Kidney glomerular epithelial cell (primary cell): Measurements from ENCODE around the gene ASB3.
"Not testable (repeated sequence)": the region's sequence is repeated elsewhere in the genome, so short reads cannot be mapped to it uniquely, and the experiment has no call there.

Experiments
- DNase-seq: peaks from one replicate; lab custom pipeline; 2025; lab: John Stamatoyannopoulos, UW

ASB3 gene

DNA sequence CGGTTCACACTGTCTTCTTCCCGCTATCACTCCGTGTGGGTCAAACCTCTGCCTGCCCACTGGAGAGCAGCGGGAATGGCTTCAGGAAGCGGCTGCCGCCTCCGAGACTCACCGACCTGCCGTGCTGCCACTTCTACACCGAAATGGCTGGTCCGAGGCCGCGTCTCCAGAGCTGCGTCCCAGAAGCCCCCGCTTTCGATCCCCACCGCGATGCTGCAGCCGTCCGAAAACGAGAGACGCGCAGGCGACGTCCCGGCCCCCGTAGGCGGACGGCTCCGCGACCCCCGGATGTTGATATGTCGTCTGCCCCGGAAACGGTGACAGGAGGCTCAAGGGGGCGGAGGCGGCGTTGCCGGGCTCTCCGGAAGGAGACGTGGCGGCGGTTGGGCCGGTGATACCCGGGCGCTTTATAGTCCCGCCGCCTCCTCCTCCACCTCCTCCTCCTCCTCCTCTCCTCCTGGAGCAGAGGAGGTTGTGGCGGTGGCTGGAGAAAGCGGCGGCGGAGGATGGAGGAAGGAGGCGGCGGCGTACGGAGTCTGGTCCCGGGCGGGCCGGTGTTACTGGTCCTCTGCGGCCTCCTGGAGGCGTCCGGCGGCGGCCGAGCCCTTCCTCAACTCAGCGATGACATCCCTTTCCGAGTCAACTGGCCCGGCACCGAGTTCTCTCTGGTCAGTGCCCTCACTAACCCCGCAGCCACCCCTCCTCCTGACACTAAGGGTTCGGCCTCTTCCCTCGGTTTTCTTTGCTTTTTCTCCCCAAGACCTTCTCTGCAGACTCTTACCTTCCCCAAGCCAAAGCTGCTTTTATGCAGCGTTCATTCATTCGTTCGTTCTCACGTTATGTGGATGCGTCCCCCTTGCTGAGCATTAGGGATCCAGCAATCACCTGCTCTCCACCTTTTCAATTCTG, at the start of gene ASB3, which contains the start of gene ERLEC1:
Gene ASB3, minus strand, starts transcription at position 249 of the 909 bp plus-strand sequence. CDS start 21,381 bp downstream, outside the sequence.
Gene ERLEC1, plus strand, starts transcription at position 340 of the 909 bp plus-strand sequence. Its CDS starts 167 bp downstream, at position 507.
- DNase-seq: peak; percentile 77

DNA sequence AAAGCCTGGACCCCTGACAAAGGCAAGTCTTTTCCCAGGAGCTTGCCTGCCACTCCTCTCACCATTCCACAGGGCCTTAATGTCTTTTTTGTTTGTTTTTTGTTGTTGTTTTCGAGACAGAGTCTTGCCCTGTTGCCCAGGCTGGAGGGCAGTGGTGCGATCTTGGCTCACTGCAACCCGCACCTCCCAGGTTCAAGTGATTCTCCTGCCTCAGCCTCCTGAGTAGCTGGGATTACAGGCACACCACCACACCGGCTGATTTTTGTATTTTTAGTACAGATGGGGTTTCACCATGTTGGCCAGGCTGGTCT, 43.2 kb upstream of the ASB3 start:
- not testable (repeated sequence) for DNase-seq

DNA sequence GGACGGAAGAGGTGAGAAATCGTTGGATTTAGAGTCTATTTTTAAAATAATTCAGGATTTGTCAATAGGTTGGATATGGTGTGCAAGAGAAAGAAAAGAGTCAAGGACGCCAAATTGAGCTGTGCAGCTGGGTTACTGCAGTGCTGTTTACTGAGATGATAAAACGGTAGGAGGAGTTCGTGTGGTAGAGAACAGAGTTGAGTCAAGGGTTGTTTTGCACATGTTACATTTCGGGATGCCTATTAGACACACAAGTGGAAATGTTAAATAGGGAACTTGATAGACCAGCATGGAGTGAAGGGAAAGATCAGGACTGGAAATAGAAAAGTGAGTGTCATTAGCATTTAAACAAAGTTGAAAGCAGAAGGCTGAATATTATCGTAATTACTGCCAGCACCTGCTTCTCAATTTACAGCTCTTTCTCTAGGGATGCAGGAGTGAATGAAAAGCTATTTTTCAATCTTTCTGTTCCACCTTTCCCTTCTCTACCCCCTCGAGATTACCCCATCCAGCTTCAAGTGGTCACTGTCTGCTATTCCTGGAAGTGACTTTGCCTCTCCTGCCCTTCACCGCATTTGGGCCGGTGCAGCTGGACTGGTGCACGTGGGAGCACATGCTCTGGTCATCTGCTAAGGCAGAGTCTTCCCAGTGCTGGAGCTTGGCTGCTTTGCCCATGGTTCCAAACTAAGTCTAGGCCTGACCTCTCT, 42.7 kb upstream of the ASB3 start:
- DNase-seq: no peak

DNA sequence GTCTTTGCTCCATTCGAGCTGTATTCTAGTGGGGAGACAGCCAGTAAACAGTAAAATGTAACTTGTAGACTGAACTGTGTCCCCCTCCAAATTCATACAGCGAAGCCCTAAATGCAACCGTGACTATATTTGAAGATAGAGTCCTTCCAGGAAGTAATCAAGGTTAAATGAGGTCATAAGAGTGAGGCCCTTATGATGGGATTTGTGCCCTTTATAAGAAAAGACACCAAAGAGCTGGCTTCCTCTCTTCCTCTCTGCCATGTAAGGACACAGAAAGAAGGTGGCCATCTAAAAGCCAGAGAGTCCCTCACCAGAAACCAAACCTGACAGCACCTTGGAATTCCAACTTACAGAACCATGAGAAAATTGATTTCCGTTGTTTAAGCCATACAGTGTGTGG, 41.6 kb upstream of the ASB3 start:
- no peak for DNase-seq

DNA sequence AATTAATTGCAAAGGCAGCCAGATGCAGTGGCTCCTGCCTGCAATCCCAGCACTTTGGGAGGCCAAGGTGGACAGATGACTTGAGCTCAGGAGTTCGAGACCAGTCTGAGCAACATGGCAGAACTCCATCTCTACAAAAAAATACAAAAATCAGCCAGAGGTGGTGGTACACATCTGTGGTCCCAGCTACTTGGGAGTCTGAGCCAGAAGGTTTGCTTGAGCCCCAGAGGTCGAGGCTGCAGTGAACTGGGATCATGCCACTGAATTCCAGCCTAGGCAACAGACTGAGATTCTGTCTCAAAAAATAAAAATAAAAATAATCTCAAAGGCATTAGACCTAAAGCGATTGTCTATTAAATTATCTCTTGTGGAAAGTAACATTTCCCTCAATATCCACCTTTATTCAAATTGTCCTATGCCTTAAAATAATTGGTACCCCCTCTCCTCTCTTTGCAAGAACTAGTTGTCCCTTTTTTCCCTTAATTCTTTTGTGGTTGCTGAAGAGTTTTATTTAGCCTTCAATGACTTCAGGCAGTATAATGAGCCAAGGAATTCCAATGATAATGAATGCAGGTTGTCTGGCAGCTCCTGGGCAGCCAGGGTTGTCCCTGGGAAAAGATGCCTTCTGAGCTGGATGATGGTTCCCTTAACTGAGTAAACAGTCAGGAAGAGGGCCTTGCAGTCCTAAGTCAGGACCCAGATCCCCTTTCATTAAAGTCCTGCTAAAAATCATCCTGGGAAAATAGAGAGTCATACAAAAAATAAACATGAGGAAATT, 40.8 kb upstream of the ASB3 start:
- no peak for DNase-seq

- DNase-seq: no peak
Measured at GRCh38 chr2:53826587-53827397, 40.0 kb upstream of the ASB3 start.

- no peak for DNase-seq
Measured at GRCh38 chr2:53826030-53826410, 39.3 kb upstream of the ASB3 start.

DNA sequence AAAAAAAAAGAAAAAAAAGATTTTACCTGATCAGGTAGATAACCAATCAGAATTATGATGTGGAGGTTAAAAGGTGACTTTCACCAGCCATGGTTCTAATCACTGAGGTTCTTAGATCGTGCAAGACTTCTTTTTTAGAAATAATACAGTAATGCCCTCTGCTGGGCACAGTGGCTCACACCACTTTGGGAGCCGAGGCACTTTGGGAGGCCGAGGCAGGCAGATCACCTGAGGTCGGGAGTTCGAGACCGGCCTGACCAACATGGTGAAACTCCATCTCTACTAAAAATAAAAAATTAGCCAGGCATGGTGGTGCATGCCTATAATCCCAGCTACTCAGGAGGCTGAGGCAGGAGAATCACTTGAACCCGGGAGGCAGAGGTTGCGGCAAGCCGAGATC, 36.9 kb upstream of the ASB3 start:
- DNase-seq: not testable (repeated sequence)

DNA sequence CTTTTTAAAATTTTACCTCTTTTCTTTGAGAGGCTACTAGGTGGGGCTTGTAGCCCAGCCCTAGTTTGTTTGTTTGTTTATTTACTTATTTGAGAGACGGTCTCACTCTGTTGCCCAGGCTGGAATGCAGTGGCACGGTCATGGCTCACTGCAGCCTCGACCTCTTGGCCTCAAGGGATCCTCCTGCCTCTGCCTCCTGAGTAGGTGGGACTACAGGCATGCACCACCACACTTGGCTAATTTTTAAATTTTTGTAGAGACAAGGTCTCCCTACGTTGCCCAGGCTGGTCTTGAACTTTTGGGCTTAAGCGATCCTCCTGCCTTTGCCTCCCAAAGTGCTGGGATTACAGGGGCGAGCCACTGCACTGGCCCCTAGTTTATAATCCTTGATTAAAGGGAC, 35.1 kb upstream of the ASB3 start:
- no peak for DNase-seq

DNA sequence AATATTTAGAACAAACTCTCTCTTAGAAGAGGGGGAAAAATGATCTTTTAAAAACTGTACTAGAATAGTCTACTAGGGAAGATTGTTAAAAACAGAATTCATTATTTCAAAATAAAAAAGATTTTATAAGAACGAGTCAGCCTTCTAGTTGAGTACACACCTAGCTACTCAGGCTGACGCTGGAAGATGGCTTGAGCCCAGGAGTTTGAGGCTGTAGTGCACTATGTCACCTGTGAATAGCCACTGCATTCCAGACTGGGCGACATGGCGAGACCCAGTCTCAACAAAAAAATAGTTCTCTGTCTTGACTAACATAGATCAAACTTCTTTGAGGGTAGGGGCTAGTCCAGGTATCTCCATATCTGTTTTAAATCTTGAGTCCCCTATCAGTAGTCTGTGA, 34.0 kb upstream of the ASB3 start:
- no peak for DNase-seq

- no peak for DNase-seq
Measured at GRCh38 chr2:53820048-53820447, 33.3 kb upstream of the ASB3 start.

- DNase-seq: no peak
Measured at GRCh38 chr2:53819634-53820033, 32.9 kb upstream of the ASB3 start.

GRCh38 chr2:53818854-53819435, 32.2 kb upstream of the ASB3 start:
- no peak for DNase-seq

DNA sequence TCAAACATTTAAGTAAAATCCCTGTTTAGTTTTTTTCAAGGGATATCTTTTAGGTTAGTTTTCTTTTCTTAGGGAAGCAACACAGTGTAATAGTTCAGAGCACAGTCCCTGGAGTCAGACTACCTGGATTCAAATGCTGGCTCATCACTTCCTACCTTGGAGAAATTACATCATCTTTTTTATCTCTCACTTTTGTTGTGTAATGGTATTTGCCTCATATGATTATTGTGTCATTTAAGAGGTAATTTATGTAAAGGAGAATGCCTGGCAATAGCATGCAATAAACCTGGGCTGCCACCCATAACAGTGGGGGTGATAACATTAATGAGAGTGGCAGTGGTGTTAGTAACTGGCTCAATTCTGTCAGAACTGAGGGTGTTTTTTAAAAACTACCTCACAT, 26.4 kb upstream of the ASB3 start:
- no peak for DNase-seq

DNA sequence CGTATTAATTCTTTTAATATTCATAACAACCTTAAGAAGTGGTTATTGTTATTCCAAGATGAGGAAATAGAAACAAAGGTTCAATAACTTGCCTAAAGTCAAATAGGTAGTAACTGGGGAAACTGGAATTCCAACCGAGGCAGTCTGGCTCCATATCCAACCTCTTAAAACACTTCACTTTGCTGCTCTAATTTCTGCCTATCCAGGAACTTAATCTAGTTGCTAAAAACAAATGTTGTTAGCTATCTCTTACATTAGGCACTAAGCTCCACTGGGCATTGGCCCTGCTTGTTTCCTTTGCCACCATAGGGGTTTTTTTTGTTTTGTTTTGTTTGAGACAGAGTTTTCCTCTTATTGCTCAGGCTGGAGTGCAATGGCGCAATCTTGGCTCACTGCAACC, 24.8 kb upstream of the ASB3 start:
- no peak for DNase-seq

DNA sequence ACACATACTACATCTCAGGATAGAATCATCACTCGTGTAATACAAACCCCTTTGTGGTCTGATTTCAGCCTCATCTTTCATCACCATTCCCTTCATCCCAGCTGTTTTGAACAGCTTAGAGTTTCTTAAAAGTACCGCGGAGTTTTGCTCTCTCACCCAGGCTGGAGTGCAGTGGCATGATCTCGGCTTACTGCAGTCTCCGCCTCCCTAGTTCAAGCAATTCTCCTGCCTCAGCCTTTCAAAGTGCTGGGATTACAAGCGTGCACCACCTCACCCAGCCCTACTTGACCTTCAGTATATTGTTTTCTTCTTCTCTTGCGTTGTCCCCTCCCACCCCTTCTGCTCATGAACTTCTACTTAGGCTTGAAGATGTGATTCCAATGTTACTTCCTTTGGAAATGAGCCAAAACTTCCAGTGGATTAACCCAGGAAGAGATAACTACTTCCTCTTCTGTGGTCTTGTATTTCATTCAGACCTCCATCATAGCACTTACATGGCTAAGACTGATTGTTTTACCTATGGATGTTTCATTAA, 15.9 kb upstream of the ASB3 start:
- no peak for DNase-seq

GRCh38 chr2:53801547-53801946, 14.8 kb upstream of the ASB3 start:
- no peak for DNase-seq

DNA sequence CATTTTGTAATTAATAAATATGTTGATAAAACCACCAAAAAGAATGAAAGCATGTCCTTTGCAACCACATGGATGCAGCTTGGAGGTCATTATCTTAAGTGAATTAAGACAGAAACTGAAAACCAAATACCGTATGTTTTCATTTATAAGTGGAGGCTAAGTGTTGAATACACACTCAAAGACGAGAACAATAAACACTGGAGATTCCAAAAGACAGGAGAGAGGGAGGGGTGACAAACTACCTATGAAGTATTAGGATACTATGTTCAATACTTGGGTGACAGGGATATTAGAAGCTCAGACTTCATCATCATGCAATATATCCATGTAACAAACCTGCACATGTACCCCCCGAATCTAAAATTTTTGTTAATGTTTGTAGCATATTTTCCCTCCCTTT, 7.1 kb upstream of the ASB3 start:
- DNase-seq: no peak

DNA sequence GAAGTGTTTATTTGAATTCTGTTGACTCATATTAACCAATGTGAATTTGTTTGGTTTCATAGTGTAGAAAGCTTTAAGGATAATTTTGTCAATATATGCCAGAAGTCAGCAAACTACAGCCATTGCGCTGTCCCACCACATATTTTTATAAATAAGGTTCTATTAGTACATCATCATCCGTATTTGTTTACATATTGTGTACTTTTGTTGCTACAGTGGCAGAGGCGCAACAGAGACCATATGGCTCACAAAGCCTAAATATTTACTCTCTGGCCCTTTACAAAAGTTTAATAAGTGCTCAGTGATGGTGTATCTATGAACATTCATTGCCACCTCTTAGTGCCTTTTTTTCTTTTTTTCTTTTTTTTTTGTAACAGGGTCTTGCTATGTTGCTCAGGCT, 6.5 kb upstream of the ASB3 start:
- DNase-seq: no peak

DNA sequence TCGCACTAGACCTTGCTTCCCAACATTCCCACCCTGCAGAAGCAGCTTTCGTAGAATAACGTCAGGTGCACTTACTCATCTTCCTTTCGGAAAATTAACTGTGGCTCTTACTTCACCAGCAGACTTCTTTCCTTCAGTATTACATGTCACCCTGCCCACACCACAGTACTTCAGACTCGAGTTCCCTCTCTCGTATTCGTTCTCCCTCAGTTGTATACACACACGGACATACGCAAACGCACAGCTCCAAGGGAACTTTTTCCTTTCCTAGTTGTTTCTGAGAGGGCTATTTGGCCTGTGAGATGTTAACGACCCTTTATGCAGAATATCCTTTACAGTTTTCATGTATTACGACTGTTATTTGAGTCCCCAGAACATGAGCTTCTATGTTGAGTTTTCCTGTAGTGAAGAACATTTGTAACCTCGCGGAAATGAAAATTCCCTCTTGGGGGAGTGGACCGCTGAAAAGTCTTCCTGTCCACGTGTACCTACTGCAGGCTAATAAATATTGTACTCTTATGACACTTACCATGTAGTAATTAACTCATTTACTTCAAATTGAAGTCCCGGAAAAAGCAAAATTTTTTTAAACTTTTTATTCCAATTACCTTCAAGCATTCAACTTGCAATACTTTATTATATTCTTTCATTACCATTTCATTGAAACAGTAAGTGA, 999 bp upstream of the ASB3 start:
- DNase-seq: no peak

GRCh38 chr2:53786352-53786704, 425 bp downstream of the ASB3 start:
- peak; percentile 39 for DNase-seq
